ENCODE data around the gene KLF2.

GRCh38 chr19:16359074-16359473, 34.4 kb downstream of the KLF2 start:
- no peak for TF ChIP-seq CTCF (IDR thresholded peaks at IDR 0.05)
- TF ChIP-seq POLR2A (IDR thresholded peaks at IDR 0.05) = no peak
